ENCODE results near the gene RIMBP2.
"Not testable (repeated sequence)": the region's sequence is repeated elsewhere in the genome, so short reads cannot be mapped to it uniquely, and the experiment has no call there.

The RIMBP2 gene

GRCh38 chr12:130747867-130748740, 32.0 kb upstream of the RIMBP2 start:
- H3K4me1 ChIP-seq (ENCODE audit: insufficient read depth, low read length), result no peaks in the 10 kb centered on the region
- no peak overlapping the region for H3K9ac ChIP-seq (ENCODE audit: low read length)
- H3K27ac ChIP-seq (ENCODE audit: low read depth, low read length), result no peak overlapping the region
- peaks cover 0 to 4% of the 10 kb centered on the region in 2 donors for H3K27me3 ChIP-seq (ENCODE audit: control insufficient read depth in 1 of 2, insufficient read depth in 2 of 2, low read length in 2 of 2)
- no peak overlapping the region for H3K4me3 ChIP-seq (ENCODE audit: low read depth in 1 of 2, low read length in 2 of 2)
- H3K9me3 ChIP-seq (ENCODE audit: low read length), result no peaks in the 10 kb centered on the region
- no peaks in the 10 kb centered on the region for H3K36me3 ChIP-seq (ENCODE audit: insufficient read depth, low read length)

GRCh38 chr12:130746546-130746945, 30.4 kb upstream of the RIMBP2 start:
- no peaks in the 10 kb centered on the region for H3K4me1 ChIP-seq (ENCODE audit: insufficient read depth, low read length)
- H3K27me3 ChIP-seq (ENCODE audit: control insufficient read depth in 1 of 2, insufficient read depth in 2 of 2, low read length in 2 of 2), result no peaks in the 10 kb centered on the region
- H3K27ac ChIP-seq (ENCODE audit: low read depth, low read length), result no peak overlapping the region
- H3K9me3 ChIP-seq (ENCODE audit: low read length), result no peaks in the 10 kb centered on the region
- H3K36me3 ChIP-seq (ENCODE audit: insufficient read depth, low read length), result no peaks in the 10 kb centered on the region
- no peak overlapping the region for H3K4me3 ChIP-seq (ENCODE audit: low read depth in 1 of 2, low read length in 2 of 2)
- no peak overlapping the region for H3K9ac ChIP-seq (ENCODE audit: low read length)

- H3K4me3 ChIP-seq (ENCODE audit: low read depth in 1 of 2, low read length in 2 of 2), result no peak overlapping the region
- H3K36me3 ChIP-seq (ENCODE audit: insufficient read depth, low read length), result no peaks in the 10 kb centered on the region
- no peak overlapping the region for H3K27ac ChIP-seq (ENCODE audit: low read depth, low read length)
- H3K27me3 ChIP-seq (ENCODE audit: control insufficient read depth in 1 of 2, insufficient read depth in 2 of 2, low read length in 2 of 2), result no peaks in the 10 kb centered on the region
- no peaks in the 10 kb centered on the region for H3K9me3 ChIP-seq (ENCODE audit: low read length)
- H3K9ac ChIP-seq (ENCODE audit: low read length), result no peak overlapping the region
- no peaks in the 10 kb centered on the region for H3K4me1 ChIP-seq (ENCODE audit: insufficient read depth, low read length)
Measured at GRCh38 chr12:130745921-130746320, 29.8 kb upstream of the RIMBP2 start.

- Histone ChIP-seq H3K36me3 (ENCODE audit: insufficient read depth, low read length) (no peaks in the 10 kb centered on the region), H3K4me1 (ENCODE audit: insufficient read depth, low read length) (no peaks in the 10 kb centered on the region), H3K9me3 (ENCODE audit: low read length) (no peaks in the 10 kb centered on the region), H3K27me3 (ENCODE audit: control insufficient read depth in 1 of 2, insufficient read depth in 2 of 2, low read length in 2 of 2) (no peaks in the 10 kb centered on the region), H3K4me3 (ENCODE audit: low read depth in 1 of 2, low read length in 2 of 2) (no peak overlapping the region), H3K27ac (ENCODE audit: low read depth, low read length) (no peak overlapping the region), H3K9ac (ENCODE audit: low read length) (no peak overlapping the region)
Measured at GRCh38 chr12:130744274-130744673, 28.2 kb upstream of the RIMBP2 start.

GRCh38 chr12:130743606-130744005, 27.5 kb upstream of the RIMBP2 start:
- Histone ChIP-seq H3K36me3 (ENCODE audit: insufficient read depth, low read length) (no peaks in the 10 kb centered on the region), H3K9ac (ENCODE audit: low read length) (no peak overlapping the region), H3K27me3 (ENCODE audit: control insufficient read depth in 1 of 2, insufficient read depth in 2 of 2, low read length in 2 of 2) (no peaks in the 10 kb centered on the region), H3K27ac (ENCODE audit: low read depth, low read length) (no peak overlapping the region), H3K4me1 (ENCODE audit: insufficient read depth, low read length) (no peaks in the 10 kb centered on the region), H3K9me3 (ENCODE audit: low read length) (no peaks in the 10 kb centered on the region), H3K4me3 (ENCODE audit: low read depth in 1 of 2, low read length in 2 of 2) (no peak overlapping the region)

- H3K9me3 ChIP-seq (ENCODE audit: low read length), result no peaks in the 10 kb centered on the region
- no peak overlapping the region for H3K27ac ChIP-seq (ENCODE audit: low read depth, low read length)
- H3K9ac ChIP-seq (ENCODE audit: low read length), result no peak overlapping the region
- H3K36me3 ChIP-seq (ENCODE audit: insufficient read depth, low read length), result no peaks in the 10 kb centered on the region
- no peaks in the 10 kb centered on the region for H3K4me1 ChIP-seq (ENCODE audit: insufficient read depth, low read length)
- no peak overlapping the region for H3K4me3 ChIP-seq (ENCODE audit: low read depth in 1 of 2, low read length in 2 of 2)
- no peaks in the 10 kb centered on the region for H3K27me3 ChIP-seq (ENCODE audit: control insufficient read depth in 1 of 2, insufficient read depth in 2 of 2, low read length in 2 of 2)
Measured at GRCh38 chr12:130743176-130743575, 27.1 kb upstream of the RIMBP2 start.

- H3K4me3 ChIP-seq (ENCODE audit: low read depth in 1 of 2, low read length in 2 of 2), result no peak overlapping the region
- no peak overlapping the region for H3K27ac ChIP-seq (ENCODE audit: low read depth, low read length)
- H3K36me3 ChIP-seq (ENCODE audit: insufficient read depth, low read length), result no peaks in the 10 kb centered on the region
- H3K4me1 ChIP-seq (ENCODE audit: insufficient read depth, low read length), result no peaks in the 10 kb centered on the region
- no peak overlapping the region for H3K9ac ChIP-seq (ENCODE audit: low read length)
- no peaks in the 10 kb centered on the region for H3K27me3 ChIP-seq (ENCODE audit: control insufficient read depth in 1 of 2, insufficient read depth in 2 of 2, low read length in 2 of 2)
- no peaks in the 10 kb centered on the region for H3K9me3 ChIP-seq (ENCODE audit: low read length)
Measured at GRCh38 chr12:130742716-130743115, 26.6 kb upstream of the RIMBP2 start.

GRCh38 chr12:130742112-130742511, 26.0 kb upstream of the RIMBP2 start:
- no peak overlapping the region for H3K4me3 ChIP-seq (ENCODE audit: low read depth in 1 of 2, low read length in 2 of 2)
- no peaks in the 10 kb centered on the region for H3K4me1 ChIP-seq (ENCODE audit: insufficient read depth, low read length)
- no peaks in the 10 kb centered on the region for H3K9me3 ChIP-seq (ENCODE audit: low read length)
- no peaks in the 10 kb centered on the region for H3K36me3 ChIP-seq (ENCODE audit: insufficient read depth, low read length)
- H3K27ac ChIP-seq (ENCODE audit: low read depth, low read length), result no peak overlapping the region
- no peak overlapping the region for H3K9ac ChIP-seq (ENCODE audit: low read length)
- H3K27me3 ChIP-seq (ENCODE audit: control insufficient read depth in 1 of 2, insufficient read depth in 2 of 2, low read length in 2 of 2), result no peaks in the 10 kb centered on the region

GRCh38 chr12:130739571-130739970, 23.5 kb upstream of the RIMBP2 start:
- no peak overlapping the region for H3K4me3 ChIP-seq (ENCODE audit: low read depth in 1 of 2, low read length in 2 of 2)
- H3K27ac ChIP-seq (ENCODE audit: low read depth, low read length), result no peak overlapping the region
- no peaks in the 10 kb centered on the region for H3K9me3 ChIP-seq (ENCODE audit: low read length)
- no peaks in the 10 kb centered on the region for H3K36me3 ChIP-seq (ENCODE audit: insufficient read depth, low read length)
- no peak overlapping the region for H3K9ac ChIP-seq (ENCODE audit: low read length)
- no peaks in the 10 kb centered on the region for H3K4me1 ChIP-seq (ENCODE audit: insufficient read depth, low read length)
- H3K27me3 ChIP-seq (ENCODE audit: control insufficient read depth in 1 of 2, insufficient read depth in 2 of 2, low read length in 2 of 2), result no peaks in the 10 kb centered on the region

- not testable (repeated sequence) for H3K4me3 ChIP-seq (ENCODE audit: low read depth in 1 of 2, low read length in 2 of 2); H3K4me1 ChIP-seq (ENCODE audit: insufficient read depth, low read length); H3K27ac ChIP-seq (ENCODE audit: low read depth, low read length); H3K36me3 ChIP-seq (ENCODE audit: insufficient read depth, low read length); H3K9ac ChIP-seq (ENCODE audit: low read length); H3K27me3 ChIP-seq (ENCODE audit: control insufficient read depth in 1 of 2, insufficient read depth in 2 of 2, low read length in 2 of 2); H3K9me3 ChIP-seq (ENCODE audit: low read length)
Measured at GRCh38 chr12:130738403-130738802, 22.3 kb upstream of the RIMBP2 start.

- H3K27ac ChIP-seq (ENCODE audit: low read depth, low read length), result no peak overlapping the region
- H3K4me1 ChIP-seq (ENCODE audit: insufficient read depth, low read length), result no peaks in the 10 kb centered on the region
- H3K36me3 ChIP-seq (ENCODE audit: insufficient read depth, low read length), result no peaks in the 10 kb centered on the region
- no peaks in the 10 kb centered on the region for H3K27me3 ChIP-seq (ENCODE audit: control insufficient read depth in 1 of 2, insufficient read depth in 2 of 2, low read length in 2 of 2)
- H3K4me3 ChIP-seq (ENCODE audit: low read depth in 1 of 2, low read length in 2 of 2), result no peak overlapping the region
- H3K9me3 ChIP-seq (ENCODE audit: low read length), result no peaks in the 10 kb centered on the region
- no peak overlapping the region for H3K9ac ChIP-seq (ENCODE audit: low read length)
Measured at GRCh38 chr12:130737731-130738130, 21.6 kb upstream of the RIMBP2 start.

GRCh38 chr12:130729344-130729743, 13.2 kb upstream of the RIMBP2 start:
- Histone ChIP-seq H3K4me3 (ENCODE audit: low read depth in 1 of 2, low read length in 2 of 2) (no peak overlapping the region), H3K9me3 (ENCODE audit: low read length) (peaks cover 4% of the 10 kb centered on the region), H3K27ac (ENCODE audit: low read depth, low read length) (no peak overlapping the region), H3K27me3 (ENCODE audit: control insufficient read depth in 1 of 2, insufficient read depth in 2 of 2, low read length in 2 of 2) (peaks cover 0 to 6% of the 10 kb centered on the region in 2 donors), H3K9ac (ENCODE audit: low read length) (no peak overlapping the region), H3K36me3 (ENCODE audit: insufficient read depth, low read length) (no peaks in the 10 kb centered on the region), H3K4me1 (ENCODE audit: insufficient read depth, low read length) (no peaks in the 10 kb centered on the region)

All from muscle layer of colon (tissue), 2 donors.